Fibroblast of mammary gland (primary cell): Measurements from ENCODE around the gene DUS1L.

Experiments used
- DNase-seq: peaks from one replicate; pipeline ENCODE4 v3.0.0-alpha.2; 2010; ENCODE audit warnings: low read depth
- H3K4me3 ChIP-seq: 2 replicates; pipeline ENCODE4 v1.5.1; 2011; ENCODE audit warnings: low read depth, mild to moderate bottlenecking, low read length, moderate library complexity; ENCODE audit not compliant: control insufficient read depth
- CTCF ChIP-seq: conservative IDR thresholded peaks from 2 replicates; pipeline ENCODE4 v1.5.1; 2011; ENCODE audit warnings: low read depth, low read length, inconsistent platforms; ENCODE audit not compliant: control insufficient read depth, insufficient read depth

Gene DUS1L

DNA sequence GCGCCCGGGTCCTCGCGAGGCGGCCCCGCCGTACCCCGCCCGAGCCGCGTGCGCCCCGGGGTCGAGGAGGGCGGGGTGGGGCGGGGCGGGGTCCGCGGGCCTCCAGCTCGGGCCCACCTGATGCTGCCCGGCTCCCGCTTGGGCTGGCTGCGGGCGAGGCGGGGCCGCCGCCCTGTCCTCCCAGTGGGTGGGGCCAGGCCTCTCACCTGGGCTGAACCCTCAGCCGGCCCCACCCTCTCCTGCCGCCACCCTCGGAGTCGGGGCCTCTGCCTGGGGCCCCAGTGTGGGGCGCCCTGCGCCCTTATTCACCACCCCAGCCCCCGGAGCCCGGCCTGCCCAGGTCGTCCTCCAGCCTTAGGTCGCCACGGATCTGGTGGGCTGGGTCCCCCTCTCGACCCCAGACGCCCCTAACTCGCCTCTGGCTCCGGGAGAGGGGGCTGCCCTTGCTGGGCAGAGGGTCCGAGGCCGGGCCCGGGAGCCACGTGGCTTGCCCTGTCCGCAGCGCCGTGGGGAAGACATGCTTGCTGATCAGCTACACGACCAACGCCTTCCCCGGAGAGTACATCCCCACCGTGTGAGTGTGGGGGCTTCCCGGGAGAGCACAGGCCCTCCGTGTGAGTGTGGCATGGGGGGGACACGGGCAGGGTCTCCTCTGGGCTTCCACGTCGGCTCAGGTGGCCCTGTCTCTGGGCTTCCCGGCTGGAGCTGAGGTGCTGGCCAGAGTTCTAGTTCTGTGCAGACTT is 33.5 kb downstream of the DUS1L start:
- peak overlapping the region; percentile 42 for H3K4me3 ChIP-seq
- TF ChIP-seq CTCF: no peak
- DNase-seq: no peak

- peak within 1 kb of the TSS; percentile 42 for H3K4me3 ChIP-seq
- no peak for DNase-seq
- no peak for TF ChIP-seq CTCF
Measured at GRCh38 chr17:82031303-82031884, 34.2 kb downstream of the DUS1L start, which contains the start of gene RAC3. TSS of gene RAC3 (plus strand) at chr17:82031678. CDS start at chr17:82031762, 84 bp downstream.

DNA sequence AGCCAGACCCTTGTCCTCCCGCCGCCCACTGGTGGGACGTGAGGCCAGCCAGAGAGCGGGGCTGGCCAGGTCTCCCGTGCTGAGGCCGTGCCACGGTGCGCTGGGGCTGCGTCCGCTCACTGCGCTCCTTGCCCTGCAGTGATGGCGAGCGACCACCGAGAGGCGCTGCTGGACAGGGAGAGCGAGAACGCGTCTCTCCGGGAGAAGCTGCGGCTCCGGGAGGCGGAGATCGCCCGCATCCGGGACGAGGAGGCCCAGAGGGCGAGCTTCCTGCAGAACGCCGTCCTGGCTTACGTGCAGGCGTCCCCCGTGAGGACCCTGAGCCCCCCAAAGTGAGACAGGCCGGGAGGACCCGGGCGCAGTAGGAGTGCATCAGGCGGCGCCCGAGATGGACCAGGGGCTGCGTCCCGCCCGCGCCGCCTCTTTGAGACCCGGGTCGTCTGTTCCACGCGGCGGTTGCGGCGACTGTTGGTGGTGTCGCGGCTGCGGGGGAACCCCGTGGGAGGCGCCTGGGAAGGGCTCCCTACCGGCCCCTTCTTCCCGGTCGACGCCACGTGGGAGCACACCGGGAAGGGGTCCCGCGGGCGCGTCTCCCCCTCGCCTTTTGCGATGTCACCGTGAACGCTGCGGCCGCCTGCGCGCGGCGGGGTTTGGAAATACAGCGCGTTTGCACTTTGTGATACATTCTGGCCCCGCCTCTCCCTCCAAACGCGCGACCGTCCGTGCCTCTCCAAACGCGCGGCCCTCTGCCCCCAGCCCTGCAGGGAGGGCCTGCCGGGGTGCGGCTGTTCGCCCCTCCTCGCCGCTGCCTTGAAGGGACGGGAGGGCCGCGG is 34.9 kb downstream of the DUS1L start:
- H3K4me3 ChIP-seq: peak overlapping the region; percentile 41
- peak; percentile 85 for DNase-seq
- peak; percentile 64 for TF ChIP-seq CTCF

DNA sequence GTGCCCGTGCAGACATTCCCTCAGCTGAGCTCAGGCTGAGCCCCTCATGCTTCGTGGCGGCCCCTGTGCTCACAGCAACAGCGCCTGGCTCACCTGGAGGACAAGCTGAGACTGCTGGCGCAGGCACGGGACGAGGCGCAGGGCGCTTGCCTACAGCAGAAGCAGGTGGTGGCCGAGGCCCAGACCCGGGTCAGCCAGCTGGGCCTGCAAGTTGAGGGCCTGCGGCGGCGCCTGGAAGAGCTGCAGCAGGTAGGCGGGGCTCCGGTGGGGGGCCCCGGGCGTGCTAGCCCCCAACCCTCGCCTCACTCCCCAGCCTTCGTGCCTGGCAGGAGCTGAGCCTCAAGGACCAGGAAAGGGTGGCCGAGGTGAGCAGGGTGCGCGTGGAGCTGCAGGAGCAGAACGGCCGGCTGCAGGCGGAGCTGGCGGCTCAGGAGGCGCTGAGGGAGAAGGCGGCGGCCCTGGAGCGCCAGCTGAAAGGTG is 35.6 kb downstream of the DUS1L start:
- TF ChIP-seq CTCF: no peak
- no peak overlapping the region for H3K4me3 ChIP-seq
- no peak for DNase-seq

- DNase-seq: no peak
- TF ChIP-seq CTCF: no peak
- H3K4me3 ChIP-seq: no peak overlapping the region
Measured at GRCh38 chr17:82029391-82029790, 36.2 kb downstream of the DUS1L start.

DNA sequence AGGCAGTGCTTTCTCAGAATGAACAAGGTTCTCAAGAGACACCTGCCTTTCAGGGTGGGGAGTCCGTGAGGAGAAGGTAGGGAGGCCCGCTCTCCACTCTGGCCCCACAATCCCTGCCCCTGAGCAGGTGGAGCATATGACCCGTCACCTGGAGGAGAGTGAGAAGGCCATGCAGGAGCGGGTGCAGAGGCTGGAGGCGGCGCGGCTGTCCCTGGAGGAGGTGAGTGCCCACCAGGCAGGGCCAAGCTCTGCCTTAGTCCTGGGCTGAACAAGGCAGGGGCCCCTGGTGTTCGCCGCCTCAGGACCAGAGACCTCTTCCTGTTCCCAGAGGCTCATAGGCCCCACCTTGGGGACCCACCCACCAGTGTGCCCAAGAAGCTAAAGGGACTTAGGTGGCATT is 36.6 kb downstream of the DUS1L start:
- DNase-seq: no peak
- TF ChIP-seq CTCF: no peak
- no peak overlapping the region for H3K4me3 ChIP-seq
